T-helper 1 cell treated with Interleukin-12 subunit alpha and Interleukin-12 subunit beta and Interleukin-4 antibody, amounts not matched to agents 30 ng/mL and 1 ng/mL, for 36 hours (primary cell): ENCODE data around the gene EIPR1. TPM values are rescaled to one million over a fixed set of nuclear protein-coding genes. Genes with fewer than 3 reads are reported as not detected.
"Not testable (repeated sequence)": the region's sequence is repeated elsewhere in the genome, so short reads cannot be mapped to it uniquely, and the experiment has no call there.

Experiments used
- intact Hi-C: fragments of 100-400 bp; cut with micrococcal nuclease; formaldehyde crosslinking; loops from one replicate; pipeline ENCODE4 v1.15.1; 2024
- total RNA-seq: library from RNA; stranded (reverse); gene quantifications from 2 replicates; pipeline ENCODE4 v1.2.3, GENCODE V29; 2022

The EIPR1 gene
- total RNA-seq, 1 donor from 2014 or later, result 50.1 TPM

DNA sequence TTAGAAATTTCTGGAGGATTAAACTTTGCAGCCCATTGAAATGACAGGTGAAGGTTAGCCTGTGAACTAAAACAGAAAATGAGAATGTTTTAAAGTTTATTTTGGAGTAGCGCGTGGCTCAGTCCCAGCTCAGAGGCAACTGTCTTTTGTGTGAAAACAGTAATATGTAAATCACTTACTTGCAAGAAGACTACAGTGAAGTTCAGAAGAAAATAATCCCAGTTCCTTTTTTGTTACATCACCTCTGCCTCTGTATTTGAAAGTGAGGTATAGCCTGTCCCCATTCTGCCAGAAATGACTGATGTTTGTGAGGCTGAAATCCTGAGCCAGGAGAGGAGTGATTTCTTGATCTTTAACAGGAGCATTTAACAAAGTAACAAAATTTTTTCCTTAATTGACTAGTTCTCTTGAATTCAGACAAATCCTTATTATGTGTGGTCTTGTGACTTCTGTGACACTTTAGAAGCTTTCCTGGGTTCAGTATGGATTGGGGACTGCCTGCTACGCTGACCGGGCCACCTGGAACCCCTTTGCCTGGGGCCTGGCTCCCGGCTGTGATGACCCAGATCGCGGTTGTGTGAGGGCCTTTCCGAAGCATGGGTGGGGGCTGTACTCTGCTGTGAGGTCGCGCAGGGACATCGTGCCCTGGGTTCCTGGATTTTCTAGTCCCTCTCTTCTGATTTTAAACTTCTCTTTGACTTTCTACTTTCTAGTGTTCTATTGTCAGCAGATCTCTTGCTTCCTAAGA, 26.1 kb upstream of the EIPR1 start:
- intact Hi-C loops, result no loop called here

DNA sequence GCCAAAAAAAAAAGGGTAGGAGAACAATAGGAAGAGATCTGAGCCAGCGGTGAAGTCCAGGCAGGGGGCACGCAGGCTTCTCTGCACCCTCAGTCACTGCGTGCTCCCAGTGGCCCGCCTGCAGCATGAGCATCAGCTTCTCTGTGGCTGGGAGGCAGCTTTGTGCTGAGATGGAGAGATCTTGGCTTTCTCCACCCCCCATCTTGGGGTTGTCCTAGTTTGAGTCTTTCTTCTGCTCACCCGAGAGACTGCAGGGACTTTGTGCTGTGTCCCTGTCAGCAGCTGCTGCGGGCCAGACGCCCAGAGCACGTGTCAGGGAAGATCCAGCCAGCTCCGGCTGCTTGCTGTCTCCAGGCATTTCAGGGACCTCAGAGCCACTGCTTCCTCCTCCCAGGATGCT, 22.2 kb upstream of the EIPR1 start:
- intact Hi-C loops, result no loop called here

DNA sequence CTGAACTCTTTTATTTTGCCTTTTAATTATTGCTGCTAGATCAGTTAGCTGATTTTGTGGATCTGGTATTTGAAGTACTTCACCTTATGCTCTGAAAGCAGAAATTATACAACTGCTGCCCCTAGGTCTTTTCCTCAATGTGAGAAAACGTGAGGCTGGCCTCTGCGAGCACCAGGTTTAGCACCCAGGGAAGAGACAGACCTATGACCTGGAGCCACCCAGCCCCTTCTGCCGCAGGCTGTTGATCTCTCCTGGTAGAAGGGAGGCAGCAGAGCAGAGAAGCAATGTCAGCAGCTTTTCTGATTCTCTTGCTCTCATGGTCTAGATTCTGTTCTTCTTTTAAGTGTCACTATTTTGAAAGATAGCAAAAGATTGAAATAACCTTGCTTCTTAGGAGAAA, 21.8 kb upstream of the EIPR1 start:
- intact Hi-C loops, result no loop called here

DNA sequence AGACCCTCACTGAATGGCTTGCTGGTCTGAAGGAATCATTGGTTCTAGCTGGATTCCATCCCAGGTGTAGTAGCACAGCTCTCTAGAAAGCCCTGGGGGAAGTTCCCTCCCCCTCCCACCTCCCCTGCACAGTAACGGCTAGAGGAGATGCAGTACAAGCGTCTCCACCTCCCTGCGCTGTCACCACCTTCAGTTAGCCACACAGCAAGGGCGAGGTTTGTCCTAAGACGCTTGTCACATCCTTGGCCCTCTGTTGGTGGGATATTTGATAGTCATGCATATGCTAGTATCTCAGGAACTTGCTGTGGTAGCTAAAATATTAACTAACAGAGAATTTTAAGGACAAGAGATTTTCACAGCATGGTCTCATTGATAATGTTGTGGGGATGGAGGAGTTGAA, 21.2 kb upstream of the EIPR1 start:
- intact Hi-C loops, result no loop called here

DNA sequence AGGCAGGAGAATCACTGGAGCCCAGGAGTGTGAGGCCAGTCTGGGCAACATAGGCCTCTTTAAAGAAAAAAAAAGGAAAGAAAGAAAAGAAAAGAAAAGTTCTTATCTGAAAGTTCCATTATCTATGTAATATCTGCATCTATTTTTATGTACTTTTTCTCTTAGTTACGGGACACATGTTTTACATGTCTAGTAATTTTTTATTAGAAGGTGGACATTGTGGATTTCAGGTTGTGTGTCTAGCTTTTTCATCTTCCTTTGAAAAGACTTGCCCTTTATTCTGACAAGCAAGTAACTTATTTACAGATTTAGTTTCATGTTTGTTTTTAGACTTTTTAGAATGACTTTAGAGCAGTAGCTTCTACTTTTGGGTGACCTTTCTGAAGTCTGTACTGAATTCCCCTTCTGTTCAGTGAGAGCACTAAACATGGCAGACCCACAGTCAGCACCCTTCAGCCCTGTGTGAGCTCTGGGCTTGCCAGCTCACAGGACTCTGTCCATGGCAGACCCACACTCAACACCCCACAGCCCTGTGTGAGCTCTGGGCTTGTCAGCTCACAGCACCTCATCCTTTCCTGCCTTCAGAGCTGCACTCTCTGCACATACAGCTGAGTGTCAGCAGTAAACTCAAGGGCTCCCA, 19.4 kb upstream of the EIPR1 start:
- intact Hi-C loops, result no loop called here

DNA sequence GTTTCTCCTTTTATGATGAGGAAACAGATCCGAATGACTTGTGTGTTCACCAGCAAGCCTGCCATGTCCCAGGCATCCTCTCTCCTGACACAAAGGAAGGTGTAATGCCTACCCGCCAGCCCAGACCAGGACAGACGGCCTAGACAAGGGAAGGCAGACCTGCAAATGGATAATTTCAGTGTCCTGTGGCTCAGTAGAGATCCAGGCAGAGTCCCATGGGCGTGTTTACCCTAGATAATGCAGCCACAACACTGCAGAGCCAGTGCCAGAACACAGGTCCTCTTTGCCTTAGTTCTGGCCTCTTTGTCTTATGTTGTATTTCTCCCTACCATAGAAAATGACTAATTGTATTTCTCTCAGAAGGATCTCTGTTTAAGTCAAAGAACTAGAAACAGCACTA, 14.6 kb upstream of the EIPR1 start:
- intact Hi-C loops, result no loop called here

DNA sequence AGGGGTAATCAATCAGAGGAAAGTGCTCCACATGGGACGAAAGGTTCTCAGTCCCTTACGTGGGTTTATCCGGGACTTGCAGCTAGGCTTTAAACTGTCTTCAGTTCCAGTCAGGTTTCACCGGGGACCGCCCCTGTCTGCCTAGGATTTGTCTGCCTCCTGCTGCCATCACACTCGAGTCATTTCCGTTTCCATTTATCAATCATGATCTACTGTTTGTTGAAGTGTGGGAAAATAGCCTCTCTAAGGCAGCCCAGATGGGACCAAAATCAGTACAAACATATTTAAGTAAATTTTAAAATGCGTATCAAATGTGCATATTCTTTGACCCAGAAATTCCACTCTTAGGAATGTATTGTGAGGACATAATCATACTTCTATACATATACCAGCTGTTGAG, 12.4 kb upstream of the EIPR1 start:
- intact Hi-C loops, result no loop called here

DNA sequence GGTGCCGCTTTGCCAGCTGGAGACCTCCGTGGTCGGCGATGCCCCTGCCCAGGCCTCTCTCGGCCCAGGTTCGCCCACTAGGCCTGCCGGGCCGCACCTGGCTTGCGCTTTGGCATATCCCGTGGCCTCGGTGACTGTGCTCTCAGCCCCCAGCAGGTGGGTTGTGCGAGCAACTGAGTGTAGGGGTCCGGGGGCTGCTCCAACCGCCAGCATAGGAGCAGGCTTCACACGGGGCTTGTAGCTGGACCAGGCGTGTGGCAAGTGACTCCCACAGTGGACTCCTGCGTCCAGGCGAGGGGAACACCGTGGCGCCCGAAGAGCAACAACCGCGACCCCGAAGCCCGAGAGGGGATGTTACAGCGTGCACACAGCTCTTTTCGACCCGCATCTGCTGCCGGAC, 11.6 kb upstream of the EIPR1 start:
- intact Hi-C loops, result no loop called here

DNA sequence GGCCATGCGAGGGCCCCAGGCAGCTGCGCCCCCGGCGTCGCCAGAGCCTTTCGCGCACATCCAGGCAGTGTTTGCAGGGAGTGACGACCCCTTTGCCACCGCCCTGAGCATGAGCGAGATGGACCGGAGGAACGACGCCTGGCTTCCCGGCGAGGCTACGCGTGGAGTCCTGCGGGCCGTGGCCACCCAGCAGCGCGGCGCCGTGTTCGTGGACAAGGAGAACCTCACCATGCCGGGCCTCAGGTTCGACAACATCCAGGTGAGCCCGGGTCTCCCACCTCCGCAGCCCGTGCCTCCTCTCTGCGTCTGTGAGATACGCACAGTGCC, 10.8 kb upstream of the EIPR1 start:
- intact Hi-C loops, result no loop called here

DNA sequence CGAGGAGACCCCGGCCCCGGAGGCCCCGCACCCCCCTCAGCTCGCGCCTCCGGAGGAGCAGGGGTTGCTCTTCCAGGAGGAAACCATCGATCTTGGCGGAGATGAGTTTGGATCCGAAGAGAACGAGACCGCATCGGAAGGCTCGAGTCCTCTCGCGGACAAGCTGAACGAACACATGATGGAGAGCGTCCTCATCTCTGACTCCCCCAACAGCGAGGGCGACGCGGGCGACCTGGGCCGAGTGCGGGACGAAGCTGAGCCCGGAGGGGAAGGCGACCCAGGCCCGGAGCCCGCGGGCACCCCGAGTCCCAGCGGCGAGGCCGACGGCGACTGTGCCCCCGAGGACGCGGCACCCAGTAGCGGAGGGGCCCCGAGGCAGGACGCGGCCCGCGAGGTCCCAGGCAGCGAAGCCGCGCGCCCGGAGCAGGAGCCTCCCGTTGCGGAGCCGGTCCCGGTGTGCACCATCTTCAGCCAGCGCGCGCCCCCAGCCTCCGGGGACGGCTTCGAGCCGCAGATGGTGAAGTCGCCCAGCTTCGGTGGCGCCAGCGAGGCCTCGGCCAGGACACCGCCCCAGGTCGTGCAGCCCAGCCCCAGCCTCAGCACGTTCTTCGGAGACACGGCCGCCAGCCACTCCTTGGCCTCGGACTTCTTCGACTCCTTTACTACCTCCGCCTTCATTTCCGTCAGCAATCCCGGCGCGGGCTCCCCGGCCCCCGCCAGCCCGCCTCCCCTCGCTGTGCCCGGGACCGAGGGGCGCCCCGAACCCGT, 10.2 kb upstream of the EIPR1 start:
- intact Hi-C loops, result no loop called here

DNA sequence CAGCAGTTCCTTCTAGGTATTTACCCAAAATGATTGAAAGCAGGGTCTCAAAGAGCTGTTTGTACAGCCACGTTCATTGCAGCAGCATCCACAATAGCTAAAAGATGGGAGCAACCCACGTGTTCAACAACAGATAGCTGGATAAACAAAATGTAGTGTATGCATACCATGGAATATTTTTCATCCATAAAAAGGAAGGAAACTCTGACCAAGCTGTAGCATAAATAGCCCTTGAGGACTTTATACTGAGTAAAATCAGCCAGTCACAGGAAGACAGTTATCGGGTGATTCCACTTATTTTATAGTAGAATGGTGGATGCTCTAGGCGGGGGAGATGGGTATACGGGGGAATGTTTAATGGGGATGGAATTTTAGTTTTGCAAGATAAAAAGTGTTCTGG, 9.4 kb upstream of the EIPR1 start:
- intact Hi-C loops, result no loop called here

DNA sequence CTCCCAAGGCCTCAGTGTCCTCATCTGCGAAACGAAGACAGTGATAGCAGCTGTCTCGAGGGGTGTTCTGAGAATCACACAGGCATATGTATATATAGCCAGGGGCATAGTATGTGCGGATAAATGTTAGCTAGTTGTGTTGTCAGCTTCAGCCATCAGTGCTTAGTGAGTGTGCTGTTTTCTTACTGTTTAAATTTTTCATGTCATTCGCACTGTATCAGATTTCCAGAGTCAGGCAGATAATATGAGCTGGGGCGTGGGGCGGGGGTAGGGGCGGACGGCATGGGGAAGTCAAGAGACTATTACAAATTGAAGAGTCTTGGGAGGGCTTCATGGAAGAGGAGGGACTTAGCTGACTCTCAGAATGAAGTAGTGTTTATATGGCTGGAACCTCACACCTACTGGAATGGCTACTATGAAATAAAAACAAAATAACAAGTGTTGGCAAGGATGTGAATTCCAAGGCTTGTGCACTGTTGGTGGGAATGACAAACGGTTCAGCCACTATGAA, 8.9 kb upstream of the EIPR1 start:
- intact Hi-C loops, result no loop called here

DNA sequence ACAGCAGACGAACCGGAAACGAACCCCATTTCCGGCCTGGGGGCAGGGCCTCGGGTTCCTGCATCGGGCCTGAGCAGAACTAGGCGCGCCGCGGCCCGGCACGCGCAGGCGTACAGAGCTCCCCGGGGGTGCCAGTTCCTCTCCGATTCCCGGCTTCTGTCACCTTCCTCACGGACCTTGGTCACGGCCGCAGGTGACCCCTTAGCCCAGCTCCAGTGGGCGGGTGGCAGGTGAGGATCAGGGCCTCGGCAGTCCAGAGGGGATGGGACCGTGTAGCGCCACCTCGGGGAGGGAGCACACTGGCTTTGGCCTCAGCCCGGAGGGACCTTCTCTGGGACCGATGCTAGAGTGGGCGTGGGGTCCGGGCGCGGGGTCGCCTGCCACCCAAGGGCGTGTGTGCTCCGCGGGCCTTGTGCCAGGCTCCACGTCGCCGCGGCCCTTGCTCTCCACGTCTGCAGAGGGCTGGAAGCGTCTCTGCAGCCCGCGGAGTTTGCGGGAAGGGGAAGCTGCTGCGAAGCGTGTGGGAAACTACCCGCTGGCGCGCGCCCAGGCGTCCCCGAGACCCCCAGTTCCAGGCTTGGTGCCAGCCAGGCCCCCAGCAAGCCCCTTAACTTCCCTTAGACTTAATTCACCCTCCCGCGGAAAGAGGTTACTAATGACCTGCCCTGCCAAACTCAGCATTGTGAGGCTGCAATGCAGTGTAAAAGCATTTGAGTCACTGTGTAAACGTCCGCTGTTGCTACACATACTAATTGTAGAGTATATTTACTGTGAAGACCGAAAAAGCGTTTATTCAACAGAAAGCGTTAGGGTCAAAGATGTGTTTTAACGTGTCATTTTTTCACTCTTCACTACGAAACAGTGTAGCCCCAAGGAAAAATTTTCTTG, 2.3 kb upstream of the EIPR1 start, which contains the start of gene TRAPPC12:
TSS of gene TRAPPC12 (plus strand) at position 48 of the 888 bp plus-strand sequence. CDS start 7,930 bp downstream, outside the sequence.
- intact Hi-C loops, result loop anchor here (1.0 to 5.0 kb wide), 4 partner anchors 45 to 271 kb away; no protein-coding TSS in a partner anchor

DNA sequence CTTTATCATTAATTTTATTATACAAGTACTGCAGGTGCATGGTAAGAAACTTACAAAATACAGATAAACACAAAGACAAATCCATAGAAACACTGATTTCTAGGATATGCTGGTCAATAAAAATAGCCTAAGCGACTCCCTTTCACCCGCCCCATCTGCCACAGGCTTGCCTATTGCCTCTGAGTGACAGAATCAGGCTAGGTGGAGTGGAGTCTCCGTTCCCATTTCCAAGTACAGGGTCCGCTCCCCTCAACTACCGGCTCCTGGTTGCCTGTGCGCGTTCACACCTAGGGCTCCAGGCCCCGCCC, 1.7 kb upstream of the EIPR1 start:
- intact Hi-C loops, result loop anchor here (1.0 to 5.0 kb wide), 4 partner anchors 46 to 272 kb away; no protein-coding TSS in a partner anchor

DNA sequence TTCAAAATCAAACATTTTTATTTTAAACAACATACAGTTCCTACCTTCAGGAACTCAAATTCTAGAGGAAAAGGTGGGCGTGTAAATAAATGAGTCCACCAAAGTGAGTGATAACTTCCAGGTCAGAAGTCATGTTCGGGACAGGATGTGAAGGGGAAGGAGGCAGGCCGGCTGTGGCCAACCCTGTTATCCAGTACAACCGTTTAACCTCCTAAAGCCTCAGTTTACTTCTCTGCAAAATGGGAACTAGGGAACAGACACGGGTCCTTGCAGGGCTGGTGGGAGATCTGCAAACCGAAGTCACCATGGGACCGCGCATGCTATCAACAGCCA, 373 bp downstream of the EIPR1 start:
- intact Hi-C loops, result loop anchor here (1.0 to 5.0 kb wide), 7 partner anchors 75 to 1320 kb away; partner anchors contain the start of genes ADI1, RNASEH1 and RPS7

DNA sequence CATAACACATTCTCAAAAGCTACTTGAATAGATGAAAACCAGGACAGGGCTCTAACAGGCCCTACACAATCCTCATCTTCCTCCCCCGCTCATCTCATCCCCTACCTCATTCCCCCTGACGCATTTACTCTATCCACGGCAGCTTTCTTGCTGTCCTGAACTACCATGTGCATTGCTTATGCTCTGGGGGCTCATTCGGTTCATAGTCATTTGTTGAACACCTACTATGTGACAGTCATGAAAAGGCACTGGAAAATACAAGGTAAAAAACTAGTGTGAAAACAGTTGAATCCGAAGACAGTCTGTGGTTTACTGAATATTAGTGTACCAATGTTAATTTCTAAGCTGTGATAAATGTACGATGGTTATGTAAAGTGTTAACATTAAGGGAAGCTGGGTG, 797 bp downstream of the EIPR1 start:
- intact Hi-C loops, result loop anchor here (1.0 to 5.0 kb wide), 7 partner anchors 75 to 1320 kb away; partner anchors contain the start of genes ADI1, RNASEH1 and RPS7

DNA sequence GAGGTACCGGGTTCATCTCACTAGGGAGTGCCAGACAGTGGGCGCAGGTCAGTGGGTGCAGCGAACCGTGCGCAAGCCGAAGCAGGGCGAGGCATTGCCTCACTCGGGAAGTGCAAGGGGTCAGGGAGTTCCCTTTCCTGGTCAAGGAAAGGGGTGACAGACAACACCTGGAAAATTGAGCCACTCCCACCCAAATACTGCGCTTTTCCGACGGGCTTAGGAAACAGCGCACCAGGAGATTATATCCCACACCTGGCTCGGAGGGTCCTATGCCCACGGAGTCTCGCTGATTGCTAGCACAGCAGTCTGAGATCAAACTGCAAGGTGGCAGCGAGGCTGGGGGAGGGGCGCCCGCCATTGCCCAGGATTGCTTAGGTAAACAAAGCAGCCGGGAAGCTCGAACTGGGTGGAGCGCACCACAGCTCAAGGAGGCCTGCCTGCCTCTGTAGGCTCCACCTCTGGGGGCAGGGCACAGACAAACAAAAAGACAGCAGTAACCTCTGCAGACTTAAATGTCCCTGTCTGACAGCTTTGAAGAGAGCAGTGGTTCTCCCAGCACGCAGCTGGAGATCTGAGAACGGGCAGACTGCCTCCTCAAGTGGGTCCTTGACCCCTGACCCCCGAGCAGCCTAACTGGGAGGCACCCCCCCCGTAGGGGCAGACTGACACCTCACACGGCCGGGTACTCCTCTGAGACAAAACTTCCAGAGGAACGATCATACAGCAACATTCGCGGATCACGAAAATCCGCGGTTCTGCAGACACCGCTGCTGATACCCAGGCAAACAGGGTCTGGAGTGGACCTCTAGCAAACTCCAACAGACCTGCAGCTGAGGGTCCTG, 8.1 kb downstream of the EIPR1 start:
- intact Hi-C loops, result not testable (repeated sequence)

DNA sequence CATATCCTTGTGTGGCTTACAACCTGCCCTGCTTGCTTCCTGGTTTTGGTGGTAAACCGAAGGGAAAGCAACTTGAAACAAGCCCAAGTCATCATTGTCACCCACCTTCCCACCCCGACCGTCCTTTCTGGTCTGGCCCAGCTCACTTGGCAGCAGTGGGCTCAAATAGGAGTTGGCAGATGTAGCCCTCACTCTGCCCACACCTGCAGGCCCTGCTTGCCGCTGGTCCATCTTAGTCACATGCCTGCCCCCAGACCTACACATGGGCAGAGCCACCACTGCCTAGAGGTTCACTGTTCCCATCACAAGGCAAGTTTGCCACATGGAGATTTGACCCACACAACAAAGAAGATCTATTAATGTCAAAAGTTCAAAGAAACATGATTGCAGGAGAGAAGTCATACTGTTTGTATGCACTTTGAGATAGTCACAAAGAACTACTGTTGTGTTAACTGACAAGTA, 9.3 kb downstream of the EIPR1 start:
- intact Hi-C loops, result no loop called here

DNA sequence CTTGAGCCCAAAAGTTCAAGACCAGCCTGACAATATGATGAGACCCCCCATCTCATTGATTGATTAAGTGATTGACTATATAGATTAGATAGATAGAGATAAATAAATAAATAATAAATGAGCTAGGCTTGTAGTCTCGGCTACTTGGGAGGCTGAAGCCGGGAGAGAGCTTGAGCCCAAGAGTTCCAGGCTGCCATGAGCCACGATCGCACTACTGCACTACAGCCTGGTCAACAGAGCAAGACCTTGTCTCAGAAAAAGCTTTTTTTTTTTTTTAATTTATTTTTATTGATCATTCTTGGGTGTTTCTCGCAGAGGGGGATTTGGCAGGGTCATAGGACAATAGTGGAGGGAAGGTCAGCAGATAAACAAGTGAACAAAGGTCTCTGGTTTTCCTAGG, 12.4 kb downstream of the EIPR1 start:
- intact Hi-C loops, result no loop called here
